ENCODE data around the gene TTC39A. TPM values are rescaled to one million over a fixed set of nuclear protein-coding genes. Genes with fewer than 3 reads are reported as not detected.
A peak's percentile ranks its signal among the peaks of the same experiment; 100 is the strongest.

Gene TTC39A
- total and polyA plus RNA-seq, 8 donors: 10.5 to 28.4 (median 16.0) TPM

DNA sequence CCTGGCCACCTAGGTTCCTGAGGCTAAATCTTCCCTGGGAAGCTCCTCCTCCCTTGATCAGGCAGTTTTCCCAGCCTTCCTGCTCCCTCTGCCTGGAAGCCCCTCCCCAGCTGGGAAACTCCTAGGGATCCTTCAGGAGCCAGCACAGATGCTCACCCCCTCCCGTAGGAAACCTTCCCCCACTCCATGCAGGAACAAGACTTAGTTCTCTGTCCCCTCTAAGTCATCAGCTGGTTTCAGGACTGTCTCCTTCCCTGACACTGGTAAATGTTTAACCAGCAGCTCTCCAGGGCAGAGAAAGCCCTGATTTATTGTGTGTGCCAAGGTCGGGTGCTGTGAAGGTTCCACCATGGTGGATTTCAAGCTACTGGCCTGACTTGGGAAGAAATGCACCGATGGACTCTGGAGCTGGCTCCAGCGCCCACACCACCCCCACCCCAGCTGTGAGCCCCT lies 25.0 kb downstream of the TTC39A start:
- DNase-seq (peak in 2 of 6 donors; percentile 45 to 68), ATAC-seq (peak; percentile 77 to 90 (median 84)), FAIRE-seq (no peak)
- no peak overlapping the region for H3K4me3 ChIP-seq
- intact Hi-C loops (cut with DNase I): no loop called here
- peak overlapping the region in 2 of 4 donors; percentile 34 to 61 for H3K27ac ChIP-seq
- peaks cover 6 to 22% (median 11%) of the 10 kb centered on the region in 3 donors for H3K4me1 ChIP-seq
- TF ChIP-seq, protein P1, sequence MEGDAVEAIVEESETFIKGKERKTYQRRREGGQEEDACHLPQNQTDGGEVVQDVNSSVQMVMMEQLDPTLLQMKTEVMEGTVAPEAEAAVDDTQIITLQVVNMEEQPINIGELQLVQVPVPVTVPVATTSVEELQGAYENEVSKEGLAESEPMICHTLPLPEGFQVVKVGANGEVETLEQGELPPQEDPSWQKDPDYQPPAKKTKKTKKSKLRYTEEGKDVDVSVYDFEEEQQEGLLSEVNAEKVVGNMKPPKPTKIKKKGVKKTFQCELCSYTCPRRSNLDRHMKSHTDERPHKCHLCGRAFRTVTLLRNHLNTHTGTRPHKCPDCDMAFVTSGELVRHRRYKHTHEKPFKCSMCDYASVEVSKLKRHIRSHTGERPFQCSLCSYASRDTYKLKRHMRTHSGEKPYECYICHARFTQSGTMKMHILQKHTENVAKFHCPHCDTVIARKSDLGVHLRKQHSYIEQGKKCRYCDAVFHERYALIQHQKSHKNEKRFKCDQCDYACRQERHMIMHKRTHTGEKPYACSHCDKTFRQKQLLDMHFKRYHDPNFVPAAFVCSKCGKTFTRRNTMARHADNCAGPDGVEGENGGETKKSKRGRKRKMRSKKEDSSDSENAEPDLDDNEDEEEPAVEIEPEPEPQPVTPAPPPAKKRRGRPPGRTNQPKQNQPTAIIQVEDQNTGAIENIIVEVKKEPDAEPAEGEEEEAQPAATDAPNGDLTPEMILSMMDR (IDR thresholded peaks at IDR 0.05): no peak
- H3K9me3 ChIP-seq: no peaks in the 10 kb centered on the region
- H3K36me3 ChIP-seq: no peaks in the 10 kb centered on the region
- 27 to 28% methylated on average over 4 of the region's 4 CpGs for WGBS, 2 donors
- no peaks in the 10 kb centered on the region for H3K27me3 ChIP-seq

DNA sequence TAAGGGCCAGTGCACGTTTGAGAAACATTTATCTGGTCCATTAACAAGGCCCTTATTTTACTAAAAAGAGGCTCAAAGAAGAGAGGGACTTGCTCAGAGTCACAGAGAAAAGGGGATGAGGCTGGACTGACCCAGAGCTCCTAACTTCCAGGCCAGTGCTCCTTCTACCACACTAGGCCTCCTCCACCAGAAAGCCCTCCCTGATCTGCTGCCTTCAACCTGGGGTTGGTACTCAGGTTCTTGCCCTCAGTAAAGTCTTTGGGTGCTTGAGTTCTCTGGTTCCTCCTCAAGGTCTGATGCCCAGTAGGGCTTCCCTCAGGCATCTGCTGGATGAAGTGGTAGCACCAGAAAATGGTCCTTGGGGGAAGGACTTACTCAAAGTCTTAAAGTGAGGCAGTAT lies 26.0 kb downstream of the TTC39A start:
- H3K4me3 ChIP-seq: no peak overlapping the region
- FAIRE-seq (no peak), DNase-seq (no peak), ATAC-seq (no peak)
- no peaks in the 10 kb centered on the region for H3K27me3 ChIP-seq
- H3K36me3 ChIP-seq: no peaks in the 10 kb centered on the region
- TF ChIP-seq, protein P1 (IDR thresholded peaks at IDR 0.05): no peak
- no peaks in the 10 kb centered on the region for H3K9me3 ChIP-seq
- peak overlapping the region in 1 of 4 donors; percentile 61 for H3K27ac ChIP-seq
- 62 to 65% methylated on average over 1 of the region's 1 CpG for WGBS, 2 donors
- intact Hi-C loops (cut with DNase I): no loop called here
- peaks cover 6 to 22% (median 11%) of the 10 kb centered on the region in 3 donors for H3K4me1 ChIP-seq

DNA sequence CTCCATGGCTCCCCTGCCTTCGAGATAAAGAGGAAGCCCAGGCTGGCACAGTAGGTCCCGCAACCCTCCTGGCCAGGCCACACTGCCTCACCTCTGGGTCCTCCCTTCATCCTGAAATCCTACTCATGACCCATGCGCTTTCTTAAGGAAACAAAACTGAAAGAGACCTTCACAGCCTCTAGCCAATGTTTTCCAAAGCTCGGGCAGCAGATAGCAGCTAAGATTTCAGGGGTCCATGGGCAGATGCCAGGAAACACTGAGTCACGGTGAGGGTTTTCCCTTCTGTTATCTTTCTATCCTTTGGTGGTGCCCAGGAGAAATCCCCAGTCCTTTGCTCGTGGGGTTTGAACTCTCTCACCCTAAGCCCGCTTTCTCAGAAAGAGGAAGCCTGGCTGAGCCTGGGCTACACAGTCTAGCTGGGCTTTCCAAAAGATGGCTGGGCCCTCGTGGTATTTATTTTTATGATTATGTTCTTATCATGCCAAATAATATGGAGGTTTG lies 26.6 kb downstream of the TTC39A start:
- 66% methylated on average over 8 of the region's 8 CpGs for WGBS, 2 donors
- DNase-seq (no peak), FAIRE-seq (no peak), ATAC-seq (peak in 2 of 4 donors; percentile 20 to 38)
- no peaks in the 10 kb centered on the region for H3K27me3 ChIP-seq
- TF ChIP-seq, protein P1 (IDR thresholded peaks at IDR 0.05): no peak
- H3K27ac ChIP-seq: no peak overlapping the region
- no peaks in the 10 kb centered on the region for H3K36me3 ChIP-seq
- H3K4me1 ChIP-seq: peaks cover 6 to 22% (median 11%) of the 10 kb centered on the region in 3 donors
- no peaks in the 10 kb centered on the region for H3K9me3 ChIP-seq
- intact Hi-C loops (cut with DNase I): no loop called here
- H3K4me3 ChIP-seq: no peak overlapping the region

DNA sequence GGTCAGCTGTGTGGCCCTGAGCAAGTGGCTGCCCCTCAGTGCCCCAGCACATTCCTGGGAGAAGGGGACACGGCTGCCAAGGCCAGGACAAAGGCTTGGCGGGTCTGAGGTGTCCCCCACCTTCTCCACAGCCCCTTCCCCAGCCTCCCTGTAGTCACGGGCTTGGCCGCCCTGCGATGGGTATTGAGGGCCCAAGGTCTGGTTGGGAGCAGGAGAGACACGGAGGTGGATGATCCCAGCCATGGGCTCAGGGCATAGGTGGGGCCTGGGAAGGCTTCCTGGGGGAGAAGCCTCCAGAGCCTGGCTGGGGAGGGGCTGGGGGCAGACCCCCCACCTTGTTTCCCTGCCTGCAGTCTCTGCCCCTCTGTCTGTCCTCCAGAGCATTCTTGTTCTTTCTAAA lies 27.0 kb downstream of the TTC39A start:
- TF ChIP-seq, protein P1 (IDR thresholded peaks at IDR 0.05): no peak
- FAIRE-seq (no peak), ATAC-seq (no peak), DNase-seq (no peak)
- H3K27ac ChIP-seq: no peak overlapping the region
- intact Hi-C loops (cut with DNase I): no loop called here
- no peak overlapping the region for H3K4me3 ChIP-seq
- H3K9me3 ChIP-seq: no peaks in the 10 kb centered on the region
- H3K27me3 ChIP-seq: no peaks in the 10 kb centered on the region
- WGBS, 2 donors: 88 to 94% methylated on average over 6 of the region's 6 CpGs
- no peaks in the 10 kb centered on the region for H3K36me3 ChIP-seq
- H3K4me1 ChIP-seq: peaks cover 6 to 22% (median 11%) of the 10 kb centered on the region in 3 donors

DNA sequence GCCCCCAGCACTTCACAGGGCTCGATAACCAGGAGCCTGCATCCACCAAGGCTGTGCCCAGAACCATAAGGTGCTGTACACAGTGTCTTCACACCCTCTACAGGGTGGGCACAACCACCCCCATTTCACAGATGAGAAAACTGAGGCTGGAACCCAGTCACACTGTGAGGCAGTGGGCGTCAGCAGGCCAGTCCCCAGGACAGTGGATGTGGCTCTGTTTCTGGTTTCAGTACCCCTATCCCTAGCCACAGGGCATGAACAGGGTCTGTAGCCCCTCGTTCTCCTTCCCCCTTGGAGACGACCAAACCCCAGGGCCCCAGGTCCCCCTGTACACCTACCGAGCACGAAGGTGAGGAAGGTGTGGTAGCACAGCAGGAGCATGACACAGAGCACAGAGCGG lies 27.6 kb downstream of the TTC39A start:
- no peak overlapping the region for H3K4me3 ChIP-seq
- ATAC-seq (no peak), FAIRE-seq (no peak), DNase-seq (no peak)
- no peaks in the 10 kb centered on the region for H3K36me3 ChIP-seq
- intact Hi-C loops (cut with DNase I): no loop called here
- 84 to 89% methylated on average over 6 to 7 of the region's 7 CpGs for WGBS, 2 donors
- H3K9me3 ChIP-seq: no peaks in the 10 kb centered on the region
- no peaks in the 10 kb centered on the region for H3K27me3 ChIP-seq
- TF ChIP-seq, protein P1 (IDR thresholded peaks at IDR 0.05): no peak
- no peak overlapping the region for H3K27ac ChIP-seq
- H3K4me1 ChIP-seq: peaks cover 6 to 22% (median 11%) of the 10 kb centered on the region in 3 donors

Data from pancreas (tissue), 10 donors.